RKO (cell line): ENCODE data around the gene HRH1.
"Not testable (repeated sequence)": the region's sequence is repeated elsewhere in the genome, so short reads cannot be mapped to it uniquely, and the experiment has no call there.

ENCODE experiments used
- DNase-seq: peaks from one replicate; pipeline ENCODE4 v3.0.0-alpha.2; 2016; ENCODE audit warnings: low spot score

Gene HRH1

GRCh38 chr3:11143476-11143875, 10.8 kb upstream of the HRH1 start:
- DNase-seq: no peak

- DNase-seq: no peak
Observed at GRCh38 chr3:11144996-11145395, 9.3 kb upstream of the HRH1 start.

- DNase-seq: peak; percentile 41
Observed at GRCh38 chr3:11145888-11146287, 8.4 kb upstream of the HRH1 start.

- DNase-seq: no peak
Observed at GRCh38 chr3:11146773-11147660, 7.3 kb upstream of the HRH1 start.

GRCh38 chr3:11150256-11150655, 4.0 kb upstream of the HRH1 start:
- DNase-seq: no peak

GRCh38 chr3:11152301-11152700, 2.0 kb upstream of the HRH1 start:
- no peak for DNase-seq

- DNase-seq: no peak
Observed at GRCh38 chr3:11154953-11155325, 646 bp downstream of the HRH1 start.

GRCh38 chr3:11155341-11156025, 1.2 kb downstream of the HRH1 start:
- peak; percentile 61 for DNase-seq

GRCh38 chr3:11156026-11156410, 1.7 kb downstream of the HRH1 start:
- no peak for DNase-seq

GRCh38 chr3:11157421-11157820, 3.1 kb downstream of the HRH1 start:
- DNase-seq: no peak

GRCh38 chr3:11159421-11159904, 5.2 kb downstream of the HRH1 start:
- no peak for DNase-seq

GRCh38 chr3:11161666-11162065, 7.4 kb downstream of the HRH1 start:
- DNase-seq: no peak

GRCh38 chr3:11162401-11163345, 8.4 kb downstream of the HRH1 start:
- no peak for DNase-seq

- no peak for DNase-seq
Observed at GRCh38 chr3:11164607-11165006, 10.3 kb downstream of the HRH1 start.

- DNase-seq: no peak
Observed at GRCh38 chr3:11165476-11165875, 11.2 kb downstream of the HRH1 start.

GRCh38 chr3:11166807-11167400, 12.6 kb downstream of the HRH1 start:
- DNase-seq: not testable (repeated sequence)

- no peak for DNase-seq
Observed at GRCh38 chr3:11167590-11167989, 13.3 kb downstream of the HRH1 start.

- no peak for DNase-seq
Observed at GRCh38 chr3:11168406-11168805, 14.1 kb downstream of the HRH1 start.

GRCh38 chr3:11168881-11169805, 14.8 kb downstream of the HRH1 start:
- DNase-seq: no peak

GRCh38 chr3:11170052-11170770, 15.9 kb downstream of the HRH1 start:
- no peak for DNase-seq
